ENCODE measurements around the gene CRADD. TPM values are rescaled to one million over a fixed set of nuclear protein-coding genes. Genes with fewer than 3 reads are reported as not detected.

The CRADD gene
- total RNA-seq, 1 experiment from 2014 or later, result 7.6 TPM

GRCh38 chr12:93924367-93924766 lies 247.2 kb downstream of the CRADD start:
- no peaks in the 10 kb centered on the region; the same call in none of the 2 replicates for H3K27me3 Mint-ChIP-seq (ENCODE audit: low read depth)
- no peak overlapping the region for H3K27ac Mint-ChIP-seq
- Histone ChIP-seq H3K4me2 (ENCODE audit: insufficient read depth, insufficient read length, low read length) (no peak overlapping the region), H3K18ac (ENCODE audit: insufficient read length, low read depth, low read length) (no peak overlapping the region), H2BK12ac (ENCODE audit: insufficient read length, low read depth, low read length) (no peak overlapping the region), H3K79me1 (ENCODE audit: insufficient read depth, low read depth, low read length, poor library complexity, severe bottlenecking) (no peaks in the 10 kb centered on the region), H2BK5ac (ENCODE audit: insufficient read length, low read length) (no peak overlapping the region), H2BK120ac (ENCODE audit: low read depth, low read length, poor library complexity, severe bottlenecking) (no peak overlapping the region), H4K8ac (replicated peaks; ENCODE audit: insufficient read length, low read depth, low read length) (no peak overlapping the region), H3K9ac (ENCODE audit: extremely low read depth, insufficient read length, low read length) (no peak overlapping the region), H3K4ac (ENCODE audit: low read depth, low read length) (no peak overlapping the region), H2AK5ac (ENCODE audit: insufficient read length, low read length) (no peak overlapping the region), H2BK20ac (ENCODE audit: low read depth, low read length, poor library complexity, severe bottlenecking) (no peak overlapping the region), H3K23ac (ENCODE audit: insufficient read length, low read depth, low read length) (no peak overlapping the region), H4K5ac (ENCODE audit: insufficient read length, low read depth, low read length) (no peak overlapping the region), H4K91ac (ENCODE audit: insufficient read length, low read depth, low read length) (no peak overlapping the region), H2AFZ (ENCODE audit: low read length) (no peak overlapping the region), H3K14ac (ENCODE audit: insufficient read depth, low read length) (no peak overlapping the region), H2BK15ac (ENCODE audit: low read depth, low read length) (no peak overlapping the region), H4K20me1 (ENCODE audit: control insufficient read depth, insufficient read depth, insufficient read length) (no peaks in the 10 kb centered on the region), H3T11ph (ENCODE audit: low read length) (no peak overlapping the region), H3K79me2 (ENCODE audit: insufficient read depth, low read length) (no peaks in the 10 kb centered on the region), H3K9me3 (ENCODE audit: control insufficient read depth, low read depth, low read length) (peaks cover 9% of the 10 kb centered on the region), H3K4me1 (ENCODE audit: insufficient read depth, low read length) (no peaks in the 10 kb centered on the region), H3K56ac (ENCODE audit: insufficient read length, low read depth, low read length) (no peak overlapping the region), H3K27me3 (ENCODE audit: insufficient read depth, low read length) (no peaks in the 10 kb centered on the region), H3K23me2 (ENCODE audit: insufficient read length, low read depth, low read length, poor library complexity, severe bottlenecking) (no peaks in the 10 kb centered on the region), H3K27ac (ENCODE audit: insufficient read length, low read depth, low read length) (no peak overlapping the region)
- DNase-seq, result no peak
- TF ChIP-seq, protein P1, sequence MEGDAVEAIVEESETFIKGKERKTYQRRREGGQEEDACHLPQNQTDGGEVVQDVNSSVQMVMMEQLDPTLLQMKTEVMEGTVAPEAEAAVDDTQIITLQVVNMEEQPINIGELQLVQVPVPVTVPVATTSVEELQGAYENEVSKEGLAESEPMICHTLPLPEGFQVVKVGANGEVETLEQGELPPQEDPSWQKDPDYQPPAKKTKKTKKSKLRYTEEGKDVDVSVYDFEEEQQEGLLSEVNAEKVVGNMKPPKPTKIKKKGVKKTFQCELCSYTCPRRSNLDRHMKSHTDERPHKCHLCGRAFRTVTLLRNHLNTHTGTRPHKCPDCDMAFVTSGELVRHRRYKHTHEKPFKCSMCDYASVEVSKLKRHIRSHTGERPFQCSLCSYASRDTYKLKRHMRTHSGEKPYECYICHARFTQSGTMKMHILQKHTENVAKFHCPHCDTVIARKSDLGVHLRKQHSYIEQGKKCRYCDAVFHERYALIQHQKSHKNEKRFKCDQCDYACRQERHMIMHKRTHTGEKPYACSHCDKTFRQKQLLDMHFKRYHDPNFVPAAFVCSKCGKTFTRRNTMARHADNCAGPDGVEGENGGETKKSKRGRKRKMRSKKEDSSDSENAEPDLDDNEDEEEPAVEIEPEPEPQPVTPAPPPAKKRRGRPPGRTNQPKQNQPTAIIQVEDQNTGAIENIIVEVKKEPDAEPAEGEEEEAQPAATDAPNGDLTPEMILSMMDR (conservative IDR thresholded peaks at IDR 0.05), result no peak
- H3K4me1 Mint-ChIP-seq, result no peaks in the 10 kb centered on the region
- no peak overlapping the region for H3K4me3 Mint-ChIP-seq
- peaks cover 25 to 34% of the 10 kb centered on the region in 2 experiments for H3K9me3 Mint-ChIP-seq
- peaks cover 8 to 15% (median 14%) of the 10 kb centered on the region in 3 experiments; a peak in 6 of 7 replicates for H3K36me3 Mint-ChIP-seq (ENCODE audit: insufficient read depth in 1 of 3, low read depth in 3 of 3)

Measured in H9 (cell line).